Stimulated activated CD4-positive, alpha-beta T cell treated with anti-CD3 and anti-CD28 coated beads, Interleukin-15, amount 100 ng/mL, for 1 hour (primary cell): ENCODE results near the gene CALD1.

Source experiments
- DNase-seq, 2 donors: peaks; one replicate each; pipeline ENCODE4 v3.0.0-alpha.2; 2020; ENCODE audit warnings: low read depth in 1 of 2, low spot score in 1 of 2

CALD1 gene

GRCh38 chr7:134991469-134992339 is 212.3 kb downstream of the CALD1 start:
- DNase-seq, result no peak

DNA sequence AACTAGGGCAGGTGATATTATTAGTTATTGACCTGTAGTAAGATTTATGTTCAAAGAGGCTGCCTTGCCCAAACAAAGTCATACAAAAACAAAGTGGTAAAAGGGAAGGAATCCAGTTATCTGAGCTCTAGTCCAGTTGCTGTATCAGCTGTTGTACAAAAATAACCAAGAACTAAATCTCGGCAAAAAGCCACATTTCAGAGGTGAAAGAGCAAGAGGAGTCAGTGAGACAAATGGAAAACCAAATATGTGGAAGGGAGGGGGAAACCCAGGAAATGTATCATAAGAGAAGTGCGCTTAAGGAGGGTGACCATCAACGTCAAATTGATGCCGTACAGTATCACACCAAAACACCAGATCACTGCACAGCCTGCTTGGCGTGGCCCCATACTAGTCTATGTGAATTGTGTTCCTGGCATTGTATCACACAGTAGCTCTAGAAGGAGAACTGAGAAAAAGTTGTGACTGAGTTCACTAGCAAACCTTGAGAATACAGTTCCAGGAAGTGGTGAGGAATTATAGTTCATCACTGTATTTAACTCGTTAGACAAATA is 213.3 kb downstream of the CALD1 start:
- DNase-seq, result no peak

DNA sequence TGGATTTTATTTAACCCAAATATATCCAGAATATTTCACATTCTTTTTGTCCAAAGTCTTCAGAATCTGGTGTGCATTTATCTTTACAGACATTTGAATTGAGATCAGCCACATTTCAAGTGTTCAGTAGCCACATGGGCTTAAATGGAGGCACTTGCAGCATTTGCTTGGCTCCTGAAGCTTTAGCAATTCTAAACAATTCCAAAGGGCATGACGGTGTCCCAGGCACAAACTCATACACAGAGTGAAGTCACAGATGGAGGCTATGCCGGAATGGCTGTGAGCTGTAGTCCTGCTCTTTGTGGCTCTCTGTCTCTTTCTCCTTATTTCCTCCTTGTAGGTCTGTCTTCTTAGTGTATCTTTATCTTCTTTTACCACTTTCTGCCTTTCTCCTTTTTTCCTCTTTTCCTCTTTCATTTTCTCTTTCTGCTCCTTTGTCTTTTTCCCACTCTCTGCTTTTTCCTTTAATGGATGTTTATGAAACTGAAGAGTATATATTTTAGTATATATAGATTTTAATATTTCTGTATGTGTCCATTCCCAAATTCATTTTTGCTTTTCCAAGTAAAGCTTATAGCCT is 214.5 kb downstream of the CALD1 start:
- DNase-seq, result no peak

DNA sequence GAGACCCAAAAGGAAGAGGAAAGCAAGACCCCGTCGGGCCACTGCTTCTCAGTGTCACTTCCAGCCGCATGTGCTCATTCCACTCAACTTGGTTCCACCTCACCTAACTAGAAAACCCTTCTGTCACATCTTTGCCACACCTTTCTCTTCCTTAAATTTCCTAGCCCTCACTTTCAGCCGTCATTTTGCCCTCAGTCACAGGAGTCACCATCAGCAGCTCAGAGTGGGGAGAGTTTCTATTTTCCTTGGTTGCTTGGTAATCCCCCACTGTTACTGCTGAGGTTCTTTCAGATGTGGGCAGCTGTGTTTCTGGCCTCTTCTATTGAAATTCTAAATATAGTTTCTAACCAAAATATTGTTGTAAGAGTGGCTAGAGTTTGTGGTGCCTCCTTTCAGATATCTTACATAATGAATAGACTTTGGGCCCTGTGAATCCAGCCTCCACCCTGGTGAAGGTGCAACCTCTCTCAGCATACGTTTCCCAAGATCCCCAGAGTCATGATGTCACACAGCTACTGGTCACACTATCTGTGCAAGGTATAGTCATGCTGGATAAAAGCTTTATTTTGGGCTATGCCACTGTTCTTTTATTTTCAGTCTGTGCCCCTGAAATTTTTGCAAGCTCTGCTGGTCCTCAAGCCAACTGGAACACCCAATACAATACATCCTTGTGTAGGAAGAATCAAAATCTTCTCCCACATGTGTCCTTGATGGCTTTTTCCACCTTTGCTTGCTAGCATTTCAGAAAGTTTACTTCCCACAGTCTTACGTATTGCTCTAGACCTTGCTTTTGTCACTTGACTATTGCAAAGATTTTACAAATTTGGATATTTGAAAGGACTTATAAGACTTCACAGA is 216.0 kb downstream of the CALD1 start:
- no peak for DNase-seq

GRCh38 chr7:134996097-134996550 is 216.7 kb downstream of the CALD1 start:
- no peak for DNase-seq

- no peak for DNase-seq
These were observed 217.9 kb downstream of the CALD1 start for GRCh38 chr7:134997214-134997885.

- no peak for DNase-seq
These were observed 219.7 kb downstream of the CALD1 start for GRCh38 chr7:134999136-134999535.

- no peak for DNase-seq
These were observed 222.1 kb downstream of the CALD1 start for GRCh38 chr7:135001390-135002165.

GRCh38 chr7:135012229-135012628 is 232.8 kb downstream of the CALD1 start:
- no peak for DNase-seq
